ENCODE results near the gene SBNO2.

DNA sequence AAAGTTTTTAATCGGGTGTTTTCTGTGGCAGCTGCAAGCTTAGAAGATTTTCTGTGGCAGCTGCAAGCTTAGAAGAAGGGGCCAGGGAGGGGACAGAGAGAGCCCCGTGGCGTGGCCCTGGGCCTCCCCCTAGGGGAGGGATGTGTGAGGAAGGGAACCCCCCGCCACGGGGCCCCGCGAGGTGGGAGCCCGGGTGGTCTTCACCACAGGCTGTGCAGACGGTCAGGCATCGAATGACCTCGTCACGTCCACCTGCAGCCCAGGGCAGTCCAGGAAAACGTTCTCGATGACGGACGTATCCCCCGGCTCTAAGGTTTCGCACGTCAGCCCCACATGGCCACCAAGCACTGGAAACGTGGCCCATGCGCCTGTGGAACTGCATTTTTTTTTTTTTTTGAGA lies 87.5 kb downstream of the SBNO2 start:
- TF ChIP-seq MXI1 (IDR thresholded peaks at IDR 0.05; ENCODE audit: low read depth, low read length) (no peak), POLR2AphosphoS5 (IDR thresholded peaks at IDR 0.05; ENCODE audit: low read depth, low read length) (no peak), JUND (IDR thresholded peaks at IDR 0.05) (no peak)
- TF ChIP-seq, protein P1, sequence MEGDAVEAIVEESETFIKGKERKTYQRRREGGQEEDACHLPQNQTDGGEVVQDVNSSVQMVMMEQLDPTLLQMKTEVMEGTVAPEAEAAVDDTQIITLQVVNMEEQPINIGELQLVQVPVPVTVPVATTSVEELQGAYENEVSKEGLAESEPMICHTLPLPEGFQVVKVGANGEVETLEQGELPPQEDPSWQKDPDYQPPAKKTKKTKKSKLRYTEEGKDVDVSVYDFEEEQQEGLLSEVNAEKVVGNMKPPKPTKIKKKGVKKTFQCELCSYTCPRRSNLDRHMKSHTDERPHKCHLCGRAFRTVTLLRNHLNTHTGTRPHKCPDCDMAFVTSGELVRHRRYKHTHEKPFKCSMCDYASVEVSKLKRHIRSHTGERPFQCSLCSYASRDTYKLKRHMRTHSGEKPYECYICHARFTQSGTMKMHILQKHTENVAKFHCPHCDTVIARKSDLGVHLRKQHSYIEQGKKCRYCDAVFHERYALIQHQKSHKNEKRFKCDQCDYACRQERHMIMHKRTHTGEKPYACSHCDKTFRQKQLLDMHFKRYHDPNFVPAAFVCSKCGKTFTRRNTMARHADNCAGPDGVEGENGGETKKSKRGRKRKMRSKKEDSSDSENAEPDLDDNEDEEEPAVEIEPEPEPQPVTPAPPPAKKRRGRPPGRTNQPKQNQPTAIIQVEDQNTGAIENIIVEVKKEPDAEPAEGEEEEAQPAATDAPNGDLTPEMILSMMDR (IDR thresholded peaks at IDR 0.05) = no peak
- TF ChIP-seq, protein P2, sequence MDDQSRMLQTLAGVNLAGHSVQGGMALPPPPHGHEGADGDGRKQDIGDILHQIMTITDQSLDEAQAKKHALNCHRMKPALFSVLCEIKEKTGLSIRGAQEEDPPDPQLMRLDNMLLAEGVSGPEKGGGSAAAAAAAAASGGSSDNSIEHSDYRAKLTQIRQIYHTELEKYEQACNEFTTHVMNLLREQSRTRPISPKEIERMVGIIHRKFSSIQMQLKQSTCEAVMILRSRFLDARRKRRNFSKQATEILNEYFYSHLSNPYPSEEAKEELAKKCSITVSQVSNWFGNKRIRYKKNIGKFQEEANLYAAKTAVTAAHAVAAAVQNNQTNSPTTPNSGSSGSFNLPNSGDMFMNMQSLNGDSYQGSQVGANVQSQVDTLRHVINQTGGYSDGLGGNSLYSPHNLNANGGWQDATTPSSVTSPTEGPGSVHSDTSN (IDR thresholded peaks at IDR 0.05) = no peak
- TF ChIP-seq, protein P3, sequence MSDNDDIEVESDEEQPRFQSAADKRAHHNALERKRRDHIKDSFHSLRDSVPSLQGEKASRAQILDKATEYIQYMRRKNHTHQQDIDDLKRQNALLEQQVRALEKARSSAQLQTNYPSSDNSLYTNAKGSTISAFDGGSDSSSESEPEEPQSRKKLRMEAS (IDR thresholded peaks at IDR 0.05; ENCODE audit: low read depth) = no peak

Measured in SK-N-SH (cell line).